ENCODE measurements around the gene SLC4A4.

The SLC4A4 gene

DNA sequence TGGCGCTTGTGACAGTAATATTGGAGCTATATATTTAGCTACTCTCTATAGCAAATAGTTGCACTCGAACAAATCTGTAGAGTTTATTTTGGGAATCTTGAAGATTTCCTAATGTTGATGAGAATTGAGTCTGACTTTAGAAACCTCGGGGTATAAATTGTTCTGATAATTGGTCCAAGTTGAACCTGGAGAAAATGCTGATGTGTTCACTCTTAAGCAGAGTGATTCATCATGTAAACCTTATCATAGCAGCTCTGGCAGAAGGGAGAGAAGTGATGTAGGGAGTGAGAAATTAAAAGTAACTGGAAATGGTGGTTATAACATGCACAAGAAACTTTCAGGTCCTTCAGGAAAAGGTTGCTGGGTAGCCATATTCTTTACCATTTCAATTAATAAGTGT, 16.4 kb upstream of the SLC4A4 start:
- no peak overlapping the region for H3K4me3 ChIP-seq (ENCODE audit: control insufficient read depth, low read depth, low read length)
- DNase-seq (ENCODE audit: low read depth): no peak
- TF ChIP-seq, protein P1, sequence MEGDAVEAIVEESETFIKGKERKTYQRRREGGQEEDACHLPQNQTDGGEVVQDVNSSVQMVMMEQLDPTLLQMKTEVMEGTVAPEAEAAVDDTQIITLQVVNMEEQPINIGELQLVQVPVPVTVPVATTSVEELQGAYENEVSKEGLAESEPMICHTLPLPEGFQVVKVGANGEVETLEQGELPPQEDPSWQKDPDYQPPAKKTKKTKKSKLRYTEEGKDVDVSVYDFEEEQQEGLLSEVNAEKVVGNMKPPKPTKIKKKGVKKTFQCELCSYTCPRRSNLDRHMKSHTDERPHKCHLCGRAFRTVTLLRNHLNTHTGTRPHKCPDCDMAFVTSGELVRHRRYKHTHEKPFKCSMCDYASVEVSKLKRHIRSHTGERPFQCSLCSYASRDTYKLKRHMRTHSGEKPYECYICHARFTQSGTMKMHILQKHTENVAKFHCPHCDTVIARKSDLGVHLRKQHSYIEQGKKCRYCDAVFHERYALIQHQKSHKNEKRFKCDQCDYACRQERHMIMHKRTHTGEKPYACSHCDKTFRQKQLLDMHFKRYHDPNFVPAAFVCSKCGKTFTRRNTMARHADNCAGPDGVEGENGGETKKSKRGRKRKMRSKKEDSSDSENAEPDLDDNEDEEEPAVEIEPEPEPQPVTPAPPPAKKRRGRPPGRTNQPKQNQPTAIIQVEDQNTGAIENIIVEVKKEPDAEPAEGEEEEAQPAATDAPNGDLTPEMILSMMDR (conservative IDR thresholded peaks at IDR 0.05; ENCODE audit: control insufficient read depth, insufficient read depth, low read depth, low read length): no peak

DNA sequence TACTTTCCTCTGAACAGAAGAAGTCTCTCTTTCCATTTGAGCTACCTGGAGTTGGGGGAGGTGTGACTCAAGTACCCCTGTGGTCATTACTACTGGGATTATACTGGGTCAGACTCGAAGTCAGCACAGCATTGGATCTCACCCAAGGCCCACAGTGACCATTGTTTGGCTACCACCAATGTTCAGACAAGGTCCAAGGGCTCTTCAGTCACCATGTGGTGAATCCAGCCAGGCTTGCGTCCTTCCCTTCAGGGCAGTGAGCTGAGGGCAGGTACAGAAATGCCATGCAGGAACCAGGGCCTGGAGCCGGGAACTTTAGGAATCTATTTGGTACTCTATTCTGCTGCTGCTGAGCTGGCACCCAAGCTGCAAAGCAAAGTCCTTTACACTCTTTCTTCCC, 5.5 kb upstream of the SLC4A4 start:
- TF ChIP-seq, protein P1 (conservative IDR thresholded peaks at IDR 0.05; ENCODE audit: control insufficient read depth, insufficient read depth, low read depth, low read length): no peak
- no peak for DNase-seq (ENCODE audit: low read depth)
- H3K4me3 ChIP-seq (ENCODE audit: control insufficient read depth, low read depth, low read length): no peak overlapping the region

DNA sequence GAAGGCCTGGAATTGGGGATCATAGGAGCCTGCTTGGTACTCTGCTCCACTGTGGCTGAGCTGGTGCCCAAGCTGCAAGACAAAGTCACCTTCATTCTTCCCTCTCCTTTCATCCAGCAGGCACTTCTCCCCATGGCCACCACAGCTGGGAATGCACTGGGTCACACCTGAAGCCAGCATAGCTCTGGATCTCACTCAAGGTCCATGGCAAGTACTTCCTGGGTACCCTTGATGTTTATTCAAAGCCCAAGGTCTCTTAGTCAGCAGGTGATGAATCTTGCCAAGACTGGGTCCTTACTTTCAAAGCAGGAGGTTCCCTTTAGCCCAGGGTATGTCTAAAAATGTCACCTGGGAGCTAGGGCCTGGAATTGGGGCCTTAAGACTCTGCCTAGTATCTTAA, 4.9 kb upstream of the SLC4A4 start:
- no peak for DNase-seq (ENCODE audit: low read depth)
- TF ChIP-seq, protein P1 (conservative IDR thresholded peaks at IDR 0.05; ENCODE audit: control insufficient read depth, insufficient read depth, low read depth, low read length): no peak
- no peak overlapping the region for H3K4me3 ChIP-seq (ENCODE audit: control insufficient read depth, low read depth, low read length)

DNA sequence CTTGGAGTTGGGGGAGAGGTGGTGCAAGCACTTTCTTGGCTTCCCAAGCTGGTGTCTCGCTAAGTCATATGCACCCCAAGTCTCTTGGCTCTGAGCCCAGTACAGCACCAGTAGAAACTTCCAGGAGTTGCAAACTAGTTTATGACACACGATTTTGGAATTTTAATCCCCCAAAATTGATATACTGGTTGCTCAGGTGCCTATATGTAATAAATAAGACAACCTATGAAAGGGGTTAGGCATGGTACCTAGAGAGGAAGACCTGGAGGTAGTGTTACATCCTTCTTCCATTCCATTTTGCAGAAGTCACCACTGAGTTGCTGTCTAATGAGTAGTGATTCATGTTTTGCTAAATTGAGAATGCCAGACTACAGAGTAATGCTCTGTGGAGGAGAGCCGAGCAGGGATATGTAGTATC, 4.3 kb upstream of the SLC4A4 start:
- TF ChIP-seq, protein P1 (conservative IDR thresholded peaks at IDR 0.05; ENCODE audit: control insufficient read depth, insufficient read depth, low read depth, low read length): no peak
- peak; percentile 19 for DNase-seq (ENCODE audit: low read depth)
- H3K4me3 ChIP-seq (ENCODE audit: control insufficient read depth, low read depth, low read length): no peak overlapping the region

DNA sequence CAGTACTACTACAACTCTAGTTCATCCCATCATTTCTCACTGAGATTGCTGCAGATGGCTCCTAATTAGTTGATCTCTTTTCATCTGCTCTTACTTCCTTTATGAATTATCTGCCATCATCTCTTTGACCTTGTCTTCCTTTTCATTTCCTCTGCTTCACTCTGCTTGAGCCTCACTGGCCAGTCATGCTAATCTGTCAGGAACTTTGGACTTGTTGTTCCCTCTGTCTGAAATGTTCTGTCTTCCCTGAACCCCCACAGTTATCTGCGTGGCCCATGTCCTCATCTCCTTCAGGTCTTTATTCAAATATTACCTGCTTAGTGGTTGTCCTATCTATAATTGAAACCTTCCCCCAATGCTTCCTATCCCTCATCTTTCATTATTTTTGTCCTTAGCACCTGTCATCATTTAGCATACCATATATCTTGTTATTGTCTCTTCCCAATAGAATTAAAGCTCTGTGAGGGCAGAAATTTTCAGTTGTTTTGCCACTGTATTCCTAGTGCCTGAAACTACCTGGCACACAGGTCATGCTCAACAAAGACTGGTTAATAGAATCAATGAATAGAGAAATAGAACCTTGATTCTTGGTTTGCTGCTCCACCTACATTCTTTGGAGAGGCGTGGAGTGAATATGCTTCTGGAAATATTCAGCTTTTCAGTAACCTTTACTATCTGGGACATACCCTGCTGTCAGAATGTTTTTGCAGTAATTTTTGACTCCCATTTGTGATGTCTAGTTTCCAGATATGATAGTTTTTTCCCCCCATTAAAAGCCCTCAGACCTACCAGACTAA, 5.0 kb downstream of the SLC4A4 start:
- DNase-seq (ENCODE audit: low read depth): no peak
- H3K4me3 ChIP-seq (ENCODE audit: control insufficient read depth, low read depth, low read length): no peak overlapping the region
- TF ChIP-seq, protein P1 (conservative IDR thresholded peaks at IDR 0.05; ENCODE audit: control insufficient read depth, insufficient read depth, low read depth, low read length): no peak

DNA sequence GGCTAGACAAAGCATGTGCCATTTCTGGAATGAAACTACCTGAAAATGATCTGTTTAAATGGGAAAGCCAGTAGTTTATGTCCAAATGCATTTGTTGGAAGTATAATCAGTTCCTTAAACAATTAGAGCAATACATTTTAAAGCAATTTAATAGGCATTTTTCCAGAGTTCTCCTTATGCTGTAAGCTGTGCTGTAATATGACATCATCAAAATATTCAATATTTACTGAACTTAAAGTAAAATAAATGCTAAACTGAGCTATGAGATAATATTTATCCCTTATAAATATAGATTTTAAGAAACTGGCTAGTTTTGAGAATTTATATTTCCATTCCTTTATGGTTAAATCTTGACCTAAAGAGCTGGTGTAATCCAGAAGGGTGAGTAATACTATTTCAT, 7.9 kb downstream of the SLC4A4 start:
- no peak overlapping the region for H3K4me3 ChIP-seq (ENCODE audit: control insufficient read depth, low read depth, low read length)
- TF ChIP-seq, protein P1 (conservative IDR thresholded peaks at IDR 0.05; ENCODE audit: control insufficient read depth, insufficient read depth, low read depth, low read length): no peak
- no peak for DNase-seq (ENCODE audit: low read depth)

All from fibroblast of mammary gland (primary cell).